H9 (cell line): ENCODE measurements around the gene MYO1E. TPM values are rescaled to one million over a fixed set of nuclear protein-coding genes. Genes with fewer than 3 reads are reported as not detected.

Experiments used
- DNase-seq: peaks from one replicate; pipeline ENCODE4 v3.0.0-alpha.2; 2017
- H2AFZ ChIP-seq: one replicate; pipeline ENCODE4 v1.6.1; 2013; ENCODE audit warnings: mild to moderate bottlenecking, low read length, control low read depth, moderate library complexity
- H2AK5ac ChIP-seq: 2 replicates; pipeline ENCODE4 v1.6.1; 2013; ENCODE audit warnings: low read length, control low read depth, mixed read lengths; ENCODE audit not compliant: insufficient read length
- H2BK120ac ChIP-seq: one replicate; pipeline ENCODE4 v1.6.1; 2013; ENCODE audit warnings: low read depth, mild to moderate bottlenecking, low read length, control low read depth, inconsistent platforms; ENCODE audit not compliant: poor library complexity, severe bottlenecking
- H2BK12ac ChIP-seq: 2 replicates; pipeline ENCODE4 v1.6.1; 2013; ENCODE audit warnings: low read length, control low read depth, mixed read lengths, low read depth; ENCODE audit not compliant: insufficient read length
- H2BK15ac ChIP-seq: 2 replicates; pipeline ENCODE4 v1.6.1; 2013; ENCODE audit warnings: low read depth, low read length, control low read depth
- H2BK20ac ChIP-seq: one replicate; pipeline ENCODE4 v1.6.1; 2013; ENCODE audit warnings: low read depth, mild to moderate bottlenecking, low read length, control low read depth, inconsistent platforms; ENCODE audit not compliant: poor library complexity, severe bottlenecking
- H2BK5ac ChIP-seq: 2 replicates; pipeline ENCODE4 v1.6.1; 2013; ENCODE audit warnings: low read length, control low read depth, mixed read lengths; ENCODE audit not compliant: insufficient read length
- H3K14ac ChIP-seq: 2 replicates; pipeline ENCODE4 v1.6.1; 2013; ENCODE audit warnings: low read length, control low read depth; ENCODE audit not compliant: insufficient read depth
- H3K18ac ChIP-seq: 2 replicates; pipeline ENCODE4 v1.6.1; 2013; ENCODE audit warnings: low read depth, mild to moderate bottlenecking, mixed read lengths, low read length, control low read depth; ENCODE audit not compliant: insufficient read length
- H3K23ac ChIP-seq: 2 replicates; pipeline ENCODE4 v1.6.1; 2013; ENCODE audit warnings: low read length, control low read depth, mixed read lengths, low read depth; ENCODE audit not compliant: insufficient read length
- H3K23me2 ChIP-seq: 2 replicates; pipeline ENCODE4 v1.6.1; 2013; ENCODE audit warnings: low read depth, mild to moderate bottlenecking, mixed read lengths, low read length, control low read depth; ENCODE audit not compliant: insufficient read length, poor library complexity, severe bottlenecking
- H3K27ac ChIP-seq: 2 replicates; pipeline ENCODE4 v1.5.1; 2013; ENCODE audit warnings: low read length, control low read depth, mixed read lengths, low read depth; ENCODE audit not compliant: insufficient read length
- H3K27me3 ChIP-seq: 2 replicates; pipeline ENCODE4 v1.6.1; 2013; ENCODE audit warnings: low read length, control low read depth, inconsistent platforms; ENCODE audit not compliant: insufficient read depth
- H3K4ac ChIP-seq: 2 replicates; pipeline ENCODE4 v1.6.1; 2013; ENCODE audit warnings: low read depth, mild to moderate bottlenecking, control low read depth, inconsistent platforms, low read length, moderate library complexity
- H3K4me1 ChIP-seq: 2 replicates; pipeline ENCODE4 v1.6.1; 2013; ENCODE audit warnings: low read length, control low read depth, inconsistent platforms; ENCODE audit not compliant: insufficient read depth
- H3K4me2 ChIP-seq: 2 replicates; pipeline ENCODE4 v1.6.1; 2013; ENCODE audit warnings: low read length, control low read depth, mixed read lengths; ENCODE audit not compliant: insufficient read length, insufficient read depth
- H3K56ac ChIP-seq: 2 replicates; pipeline ENCODE4 v1.6.1; 2013; ENCODE audit warnings: low read depth, mild to moderate bottlenecking, mixed read lengths, low read length, control low read depth; ENCODE audit not compliant: insufficient read length
- H3K79me1 ChIP-seq: 2 replicates; pipeline ENCODE4 v1.6.1; 2013; ENCODE audit warnings: low read depth, mild to moderate bottlenecking, moderate library complexity, low read length, control low read depth, inconsistent platforms; ENCODE audit not compliant: insufficient read depth, poor library complexity, severe bottlenecking
- H3K79me2 ChIP-seq: 2 replicates; pipeline ENCODE4 v1.6.1; 2013; ENCODE audit warnings: low read length, control low read depth, inconsistent platforms; ENCODE audit not compliant: insufficient read depth
- H3K9ac ChIP-seq: 2 replicates; pipeline ENCODE4 v1.6.1; 2013; ENCODE audit warnings: low read length, control low read depth, mixed read lengths; ENCODE audit not compliant: insufficient read length; ENCODE audit errors: extremely low read depth
- H3K9me3 ChIP-seq: one replicate; pipeline ENCODE4 v1.6.1; 2013; ENCODE audit warnings: low read depth, low read length, inconsistent platforms; ENCODE audit not compliant: control insufficient read depth
- H3T11ph ChIP-seq: one replicate; pipeline ENCODE4 v1.6.1; 2013; ENCODE audit warnings: mild to moderate bottlenecking, low read length, control low read depth, inconsistent platforms
- H4K20me1 ChIP-seq: one replicate; pipeline ENCODE4 v1.6.1; 2013; ENCODE audit not compliant: control insufficient read depth, insufficient read length, insufficient read depth
- H4K5ac ChIP-seq: 2 replicates; pipeline ENCODE4 v1.6.1; 2013; ENCODE audit warnings: low read depth, mild to moderate bottlenecking, mixed read lengths, low read length, control low read depth; ENCODE audit not compliant: insufficient read length
- H4K8ac ChIP-seq: replicated peaks from 2 replicates; pipeline ENCODE4 v1.6.1; 2013; ENCODE audit warnings: low read length, control low read depth, mixed read lengths, low read depth; ENCODE audit not compliant: insufficient read length
- H4K91ac ChIP-seq: 2 replicates; pipeline ENCODE4 v1.6.1; 2013; ENCODE audit warnings: low read depth, mild to moderate bottlenecking, moderate library complexity, mixed read lengths, low read length, control low read depth; ENCODE audit not compliant: insufficient read length
- H3K27ac Mint-ChIP-seq, 3 experiments: 2 replicates in 2 of 3; 3 replicates in 1 of 3; pipeline ENCODE4 v1.8.0; 2020 to 2021; ENCODE audit warnings: mixed read lengths in 3 of 3, mild to moderate bottlenecking in 1 of 3, moderate library complexity in 1 of 3
- H3K27me3 Mint-ChIP-seq: 2 replicates; pipeline ENCODE4 v1.8.0; 2021; ENCODE audit warnings: low read depth, mild to moderate bottlenecking, moderate library complexity, mixed read lengths
- H3K36me3 Mint-ChIP-seq, 3 experiments: 2 replicates in 2 of 3; 3 replicates in 1 of 3; pipeline ENCODE4 v1.8.0; 2020 to 2021; ENCODE audit warnings: low read depth in 3 of 3, mixed read lengths in 3 of 3; ENCODE audit not compliant: insufficient read depth in 1 of 3
- H3K4me1 Mint-ChIP-seq, 2 experiments: 2 replicates each; pipeline ENCODE4 v1.8.0; 2020; ENCODE audit warnings: mixed read lengths in 2 of 2
- H3K4me3 Mint-ChIP-seq, 2 experiments: 2 replicates in 1 of 2; 3 replicates in 1 of 2; pipeline ENCODE4 v1.8.0; 2020 to 2021; ENCODE audit warnings: mild to moderate bottlenecking in 2 of 2, mixed read lengths in 2 of 2, moderate library complexity in 1 of 2
- H3K9me3 Mint-ChIP-seq, 2 experiments: 2 replicates in 1 of 2; 3 replicates in 1 of 2; pipeline ENCODE4 v1.8.0; 2020; ENCODE audit warnings: mild to moderate bottlenecking in 2 of 2, mixed read lengths in 2 of 2, moderate library complexity in 1 of 2
- WGBS: extraction: QIAGEN DNeasy Blood & Tissue Kit; methylation state at CpG from one replicate; pipeline ENCODE4 v1.1.7; 2013; ENCODE audit warnings: missing lambda C conversion rate, low lambda C conversion rate, mixed read lengths; ENCODE audit not compliant: insufficient read length; ENCODE audit errors: extremely low coverage; 5-methylcytosine and 5-hydroxymethylcytosine counted together
- total RNA-seq: library from RNA; stranded (reverse); gene quantifications from 2 replicates; pipeline ENCODE4 v1.2.1, GENCODE V29; 2021
- TF ChIP-seq, protein P1 (sequence below): fragments of 200-600 bp; sonication (generic); conservative IDR thresholded peaks from 3 replicates; pipeline ENCODE4 v1.8.0; 2021; ENCODE audit warnings: antibody characterized with exemption, mild to moderate bottlenecking

Gene MYO1E
- total RNA-seq, 1 experiment from 2014 or later, result 235 TPM

DNA sequence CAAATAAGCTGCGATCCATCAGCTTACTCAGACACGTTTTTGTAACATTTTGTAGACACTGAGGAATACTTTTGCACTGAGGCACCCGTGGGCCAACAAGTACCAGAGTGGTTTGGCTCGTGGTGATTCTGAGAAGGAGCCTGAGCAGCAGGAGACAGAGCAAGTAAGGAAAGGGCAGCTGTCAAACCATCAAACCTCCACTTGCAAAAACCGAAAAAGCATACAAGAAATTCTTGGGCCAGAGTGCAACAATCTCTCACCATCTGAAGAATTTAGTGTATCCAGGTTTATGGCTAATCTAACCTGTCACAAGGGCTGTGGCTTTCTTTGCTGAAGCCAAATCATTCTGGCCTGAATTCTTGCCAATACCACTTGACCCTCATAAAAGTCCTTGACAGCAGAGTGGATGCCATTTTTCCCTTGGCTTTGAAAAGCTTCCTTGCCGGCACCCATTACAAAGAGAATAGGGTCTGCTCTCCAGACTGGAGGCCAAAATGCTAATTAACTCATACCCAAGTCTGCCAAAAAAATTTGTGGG, 56.7 kb downstream of the MYO1E start:
- no peak overlapping the region for H2BK12ac ChIP-seq
- H3K79me1 ChIP-seq, result peaks cover 2% of the 10 kb centered on the region
- H2BK20ac ChIP-seq, result no peak overlapping the region
- no peak overlapping the region for H3K18ac ChIP-seq
- no peaks in the 10 kb centered on the region for H3K27me3 ChIP-seq
- H3K27ac Mint-ChIP-seq, result peak overlapping the region in 1 of 3 experiments; percentile 27; a peak in 1 of 7 replicates
- H3K4me3 Mint-ChIP-seq, result no peak overlapping the region
- no peaks in the 10 kb centered on the region for H3K27me3 Mint-ChIP-seq
- H3K9me3 Mint-ChIP-seq, result 0 out of 5 replicates have a peak, but pooled peaks cover 0 to 1% of the 10 kb centered on the region in 2 experiments
- H2AFZ ChIP-seq, result no peak overlapping the region
- H2AK5ac ChIP-seq, result no peak overlapping the region
- H3K4me1 ChIP-seq, result no peaks in the 10 kb centered on the region; the same call in 1 of the 2 replicates
- peaks cover 0 to 6% (median 3%) of the 10 kb centered on the region in 3 experiments; a peak in 2 of 7 replicates for H3K36me3 Mint-ChIP-seq
- no peak overlapping the region for H4K91ac ChIP-seq
- H3K4me1 Mint-ChIP-seq, result peaks cover 38 to 48% of the 10 kb centered on the region in 2 experiments
- no peak for DNase-seq
- no peak overlapping the region for H3K56ac ChIP-seq
- no peak overlapping the region for H3K4ac ChIP-seq
- H3K9me3 ChIP-seq, result no peaks in the 10 kb centered on the region
- no peaks in the 10 kb centered on the region for H3K23me2 ChIP-seq
- no peak overlapping the region for H3K27ac ChIP-seq
- no peak overlapping the region for H2BK5ac ChIP-seq
- TF ChIP-seq, protein P1, sequence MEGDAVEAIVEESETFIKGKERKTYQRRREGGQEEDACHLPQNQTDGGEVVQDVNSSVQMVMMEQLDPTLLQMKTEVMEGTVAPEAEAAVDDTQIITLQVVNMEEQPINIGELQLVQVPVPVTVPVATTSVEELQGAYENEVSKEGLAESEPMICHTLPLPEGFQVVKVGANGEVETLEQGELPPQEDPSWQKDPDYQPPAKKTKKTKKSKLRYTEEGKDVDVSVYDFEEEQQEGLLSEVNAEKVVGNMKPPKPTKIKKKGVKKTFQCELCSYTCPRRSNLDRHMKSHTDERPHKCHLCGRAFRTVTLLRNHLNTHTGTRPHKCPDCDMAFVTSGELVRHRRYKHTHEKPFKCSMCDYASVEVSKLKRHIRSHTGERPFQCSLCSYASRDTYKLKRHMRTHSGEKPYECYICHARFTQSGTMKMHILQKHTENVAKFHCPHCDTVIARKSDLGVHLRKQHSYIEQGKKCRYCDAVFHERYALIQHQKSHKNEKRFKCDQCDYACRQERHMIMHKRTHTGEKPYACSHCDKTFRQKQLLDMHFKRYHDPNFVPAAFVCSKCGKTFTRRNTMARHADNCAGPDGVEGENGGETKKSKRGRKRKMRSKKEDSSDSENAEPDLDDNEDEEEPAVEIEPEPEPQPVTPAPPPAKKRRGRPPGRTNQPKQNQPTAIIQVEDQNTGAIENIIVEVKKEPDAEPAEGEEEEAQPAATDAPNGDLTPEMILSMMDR, result no peak
- H3K23ac ChIP-seq, result no peak overlapping the region
- no peak overlapping the region for H3K9ac ChIP-seq
- no peak overlapping the region for H3T11ph ChIP-seq
- H2BK120ac ChIP-seq, result no peak overlapping the region
- H4K8ac ChIP-seq, result no peak overlapping the region
- no peaks in the 10 kb centered on the region for H4K20me1 ChIP-seq
- no peak overlapping the region for H3K14ac ChIP-seq
- no peak overlapping the region for H3K4me2 ChIP-seq
- H3K79me2 ChIP-seq, result no peaks in the 10 kb centered on the region; the same call in 1 of the 2 replicates
- no peak overlapping the region for H2BK15ac ChIP-seq
- no peak overlapping the region for H4K5ac ChIP-seq
- WGBS, result no CpG with 5 or more reads among the region's 6 CpGs
